HepG2 (cell line): ENCODE measurements around the gene KRTAP10-8. TPM values are rescaled to one million over a fixed set of nuclear protein-coding genes. Genes with fewer than 3 reads are reported as not detected.
"Not testable (repeated sequence)": the region's sequence is repeated elsewhere in the genome, so short reads cannot be mapped to it uniquely, and the experiment has no call there.

Experiments
- ATAC-seq: fragments of 200-7000 bp; cut with Tn5 transposase; 3 replicates; pipeline ENCODE4 v1.9.1; 2020; ENCODE audit warnings: mild to moderate bottlenecking, moderate library complexity
- BruUV-seq: library from RNA; stranded (reverse); fragments of 400-500 nt; replicated peaks from 2 replicates; lab custom pipeline; 2021; lab: Mats Ljungman, UMichigan
- CTCF ChIA-PET: fragments of 300-600 bp; formaldehyde crosslinking; extraction: SDS; loops from one replicate; lab custom pipeline; 2021; ENCODE audit warnings: low total read pairs, inconsistent platforms, low intra/inter-chr PET ratio; lab: Yijun Ruan, JAX
- POLR2A ChIA-PET: fragments of 350-600 bp; sonication (Branson Sonifier 250); formaldehyde crosslinking; loops from one replicate; lab custom pipeline; 2020; ENCODE audit warnings: antibody characterized with exemption, inconsistent platforms; lab: Yijun Ruan, JAX
- DNase-seq: peaks from one replicate; pipeline ENCODE4 v3.0.0-alpha.2; 2015; ENCODE audit warnings: low spot score
- FAIRE-seq: peaks from 3 replicates; lab custom pipeline; 2011; peaks lifted over from hg19 to GRCh38; lab: Jason Lieb, UNC
- H2AFZ ChIP-seq: one replicate; pipeline ENCODE4 v1.6.1; 2011; ENCODE audit warnings: low read length, inconsistent platforms
- H3K27ac ChIP-seq: fragments of 300-600 bp; 3 replicates; pipeline ENCODE4 v1.8.0; 2011; ENCODE audit warnings: mixed run types, mild to moderate bottlenecking, mixed read lengths, low read length, inconsistent platforms; ENCODE audit not compliant: insufficient read depth; ENCODE audit errors: extremely low read length
- H3K27me3 ChIP-seq, 2 experiments: fragments of 200-600 bp in 1 of 2; 2 replicates in 1 of 2; 3 replicates in 1 of 2; pipeline versions ENCODE4 v1.6.0 to v1.8.0; 2011; ENCODE audit warnings: low read length in 2 of 2, mild to moderate bottlenecking in 2 of 2, moderate library complexity in 2 of 2, inconsistent platforms in 1 of 2; ENCODE audit not compliant: insufficient read depth in 2 of 2, control insufficient read depth in 1 of 2
- H3K36me3 ChIP-seq, 2 experiments: fragments of 200-600 bp in 1 of 2; replicated peaks in 1 of 2; 2 replicates in 1 of 2; 3 replicates in 1 of 2; pipeline versions ENCODE4 v1.5.1 to v1.8.0; 2011; ENCODE audit warnings: low read length in 2 of 2, inconsistent platforms in 1 of 2; ENCODE audit not compliant: insufficient read depth in 2 of 2, control insufficient read depth in 1 of 2
- H3K4me1 ChIP-seq: 2 replicates; pipeline ENCODE4 v1.5.1; 2012; ENCODE audit warnings: low read length, inconsistent platforms; ENCODE audit not compliant: insufficient read depth
- H3K4me2 ChIP-seq: 2 replicates; pipeline ENCODE4 v1.6.0; 2011; ENCODE audit warnings: low read depth, low read length, inconsistent platforms
- H3K4me3 ChIP-seq, 3 experiments: fragments of 200-600 bp in 1 of 3; sonication (generic), shearing (Covaris generic) in 1 of 3; replicated peaks in 1 of 3; 2 replicates each; pipeline ENCODE4 v1.5.1; 2011 to 2016; ENCODE audit warnings: low read length in 3 of 3, inconsistent platforms in 2 of 3, low read depth in 2 of 3, mild to moderate bottlenecking in 2 of 3, control low read depth in 1 of 3, mixed read lengths in 1 of 3; ENCODE audit not compliant: insufficient read depth in 1 of 3
- H3K79me2 ChIP-seq: one replicate; pipeline ENCODE4 v1.6.1; 2011; ENCODE audit warnings: low read length, inconsistent platforms; ENCODE audit not compliant: insufficient read depth
- H3K9ac ChIP-seq: 2 replicates; pipeline ENCODE4 v1.6.0; 2011; ENCODE audit warnings: mild to moderate bottlenecking, low read depth, low read length, inconsistent platforms; ENCODE audit not compliant: insufficient read depth
- H3K9me3 ChIP-seq: 2 replicates; pipeline ENCODE4 v1.5.1; 2012; ENCODE audit warnings: mild to moderate bottlenecking, low read length
- H4K20me1 ChIP-seq: 2 replicates; pipeline ENCODE4 v1.6.0; 2011; ENCODE audit warnings: inconsistent platforms, mild to moderate bottlenecking, low read length, moderate library complexity; ENCODE audit not compliant: insufficient read depth
- AHR ChIP-seq: IDR thresholded peaks from 2 replicates; pipeline ENCODE4 v1.6.1; 2018; ENCODE audit warnings: missing genetic modification reagents, missing compliant biosample characterization
- SNAPC2 ChIP-seq: sonication (generic); formaldehyde crosslinking; IDR thresholded peaks from 2 replicates; pipeline ENCODE4 v1.8.1; 2022; ENCODE audit warnings: mild to moderate bottlenecking, missing genetic modification reagents
- XBP1 ChIP-seq: sonication (generic); formaldehyde crosslinking; IDR thresholded peaks from 2 replicates; pipeline ENCODE4 v1.5.0; 2020; ENCODE audit warnings: missing genetic modification reagents
- ZNF33B ChIP-seq: sonication (generic); formaldehyde crosslinking; IDR thresholded peaks from 2 replicates; pipeline ENCODE4 v1.5.1; 2020; ENCODE audit warnings: mild to moderate bottlenecking, missing genetic modification reagents
- ZNF549 ChIP-seq: sonication (generic); formaldehyde crosslinking; IDR thresholded peaks from 2 replicates; pipeline ENCODE4 v1.5.0; 2020; ENCODE audit warnings: missing genetic modification reagents
- WGBS: methylation state at CpG from one replicate; pipeline ENCODE4 v1.1.6; 2017; ENCODE audit warnings: low lambda C conversion rate; 5-methylcytosine and 5-hydroxymethylcytosine counted together
- in situ Hi-C: cut with HindIII; loops from 2 replicates; pipeline ENCODE4 v1.10.0; 2017; ENCODE audit warnings: low pct_unique_long_range_greater_than_20kb; ENCODE audit not compliant: extremely low pct_ligation_motif_present
- intact Hi-C: fragments of 100-400 bp; cut with micrococcal nuclease; formaldehyde crosslinking; loops from one replicate; pipeline ENCODE4 v1.10.0; 2022; ENCODE audit not compliant: unreplicated experiment
- polyA plus RNA-seq, 8 experiments: library from polyadenylated mRNA; depleted of rRNA in 3 of 8; stranded (reverse) in 7 of 8; unstranded in 1 of 8; fragments of >200 nt; fragmentation: Illumina TruSeq in 4 of 8; extraction: Trizol in 4 of 8; gene quantifications; 2 replicates each; pipeline versions ENCODE4 v1.2.1 to v1.2.3, GENCODE V29; 2011 to 2016; ENCODE audit warnings: low read depth in 4 of 8, missing spikeins in 1 of 8, mixed read lengths in 1 of 8; ENCODE audit not compliant: insufficient read depth in 1 of 8
- total RNA-seq, 5 experiments: library from RNA; depleted of rRNA; stranded (reverse); fragments of >200 nt; fragmentation: Illumina TruSeq; extraction: Trizol; gene quantifications; 2 replicates each; pipeline ENCODE4 v1.2.3, GENCODE V29; 2016; ENCODE audit warnings: low read depth in 1 of 5
- TF ChIP-seq, protein P1 (sequence below): sonication (generic); formaldehyde crosslinking; IDR thresholded peaks from 2 replicates; pipeline ENCODE4 v1.5.0; 2020; ENCODE audit warnings: mild to moderate bottlenecking, missing genetic modification reagents
- TF ChIP-seq, protein P2 (sequence below): IDR thresholded peaks from 2 replicates; pipeline ENCODE4 v1.6.1; 2016; ENCODE audit warnings: low read depth, borderline replicate concordance

Gene KRTAP10-8
- total and polyA plus RNA-seq, 2 of the 13 experiments (the other 11 are each of a cell fraction or from before 2014, with no cell fraction given): not detected

DNA sequence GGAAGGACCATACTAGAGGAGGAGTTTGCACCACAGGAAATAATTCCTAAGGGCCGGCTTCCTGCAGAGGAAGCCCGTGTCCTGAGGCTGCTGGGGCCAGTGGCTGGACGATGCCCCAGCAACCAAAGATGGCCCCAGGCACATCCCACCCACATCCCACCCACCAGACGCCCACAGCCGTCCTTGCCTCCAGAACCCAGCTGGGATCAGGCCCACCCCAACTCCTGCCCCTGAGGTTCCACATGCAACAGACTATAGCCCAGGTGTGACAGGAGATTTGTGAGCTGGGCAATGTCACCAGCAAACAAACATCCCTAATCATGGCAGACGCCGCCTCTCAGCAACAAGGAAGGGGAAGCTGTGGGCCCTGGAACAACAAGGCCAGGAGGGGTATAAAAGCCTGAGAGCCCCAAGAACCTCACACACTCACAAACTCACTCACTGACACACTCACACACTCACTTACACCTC, 14.8 kb downstream of the KRTAP10-8 start, which contains the start of gene KRTAP10-9:
Gene KRTAP10-9, plus strand, starts transcription at position 421 of the 471 bp plus-strand sequence. CDS start 79 bp downstream, outside the sequence.
- intact Hi-C loops (no loop called here), in situ Hi-C loops (no loop called here)
- Histone ChIP-seq H3K79me2 (no peaks in the 10 kb centered on the region), H3K27me3 (0 out of 5 replicates have a peak, but pooled peaks cover 0 to 6% of the 10 kb centered on the region in 2 experiments), H2AFZ (no peak within 1 kb of the TSS), H3K27ac (no peak within 1 kb of the TSS), H3K9me3 (peaks cover 24% of the 10 kb centered on the region), H3K4me1 (no peaks in the 10 kb centered on the region), H3K36me3 (no peaks in the 10 kb centered on the region), H3K4me3 (no peak within 1 kb of the TSS), H3K4me2 (no peak within 1 kb of the TSS), H3K9ac (no peak within 1 kb of the TSS), H4K20me1 (no peaks in the 10 kb centered on the region)
- WGBS: 50% methylated on average over 2 of the region's 7 CpGs
- FAIRE-seq: no peak
- no peak for DNase-seq
- no peak for TF ChIP-seq XBP1 (CRISPR knock-in tag)
- TF ChIP-seq ZNF549 (CRISPR knock-in tag): no peak
- TF ChIP-seq AHR (CRISPR knock-in tag): no peak
- TF ChIP-seq, protein P1, sequence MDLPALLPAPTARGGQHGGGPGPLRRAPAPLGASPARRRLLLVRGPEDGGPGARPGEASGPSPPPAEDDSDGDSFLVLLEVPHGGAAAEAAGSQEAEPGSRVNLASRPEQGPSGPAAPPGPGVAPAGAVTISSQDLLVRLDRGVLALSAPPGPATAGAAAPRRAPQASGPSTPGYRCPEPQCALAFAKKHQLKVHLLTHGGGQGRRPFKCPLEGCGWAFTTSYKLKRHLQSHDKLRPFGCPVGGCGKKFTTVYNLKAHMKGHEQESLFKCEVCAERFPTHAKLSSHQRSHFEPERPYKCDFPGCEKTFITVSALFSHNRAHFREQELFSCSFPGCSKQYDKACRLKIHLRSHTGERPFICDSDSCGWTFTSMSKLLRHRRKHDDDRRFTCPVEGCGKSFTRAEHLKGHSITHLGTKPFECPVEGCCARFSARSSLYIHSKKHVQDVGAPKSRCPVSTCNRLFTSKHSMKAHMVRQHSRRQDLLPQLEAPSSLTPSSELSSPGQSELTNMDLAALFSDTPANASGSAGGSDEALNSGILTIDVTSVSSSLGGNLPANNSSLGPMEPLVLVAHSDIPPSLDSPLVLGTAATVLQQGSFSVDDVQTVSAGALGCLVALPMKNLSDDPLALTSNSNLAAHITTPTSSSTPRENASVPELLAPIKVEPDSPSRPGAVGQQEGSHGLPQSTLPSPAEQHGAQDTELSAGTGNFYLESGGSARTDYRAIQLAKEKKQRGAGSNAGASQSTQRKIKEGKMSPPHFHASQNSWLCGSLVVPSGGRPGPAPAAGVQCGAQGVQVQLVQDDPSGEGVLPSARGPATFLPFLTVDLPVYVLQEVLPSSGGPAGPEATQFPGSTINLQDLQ (CRISPR knock-in tag): no peak
- TF ChIP-seq SNAPC2: no peak
- TF ChIP-seq, protein P2, sequence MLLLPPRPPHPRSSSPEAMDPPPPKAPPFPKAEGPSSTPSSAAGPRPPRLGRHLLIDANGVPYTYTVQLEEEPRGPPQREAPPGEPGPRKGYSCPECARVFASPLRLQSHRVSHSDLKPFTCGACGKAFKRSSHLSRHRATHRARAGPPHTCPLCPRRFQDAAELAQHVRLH: no peak
- TF ChIP-seq ZNF33B (CRISPR knock-in tag): no peak
- ATAC-seq: no peak
- POLR2A ChIA-PET: no interaction called here
- BruUV-seq: no TSS peak
- CTCF ChIA-PET: no interaction called here

DNA sequence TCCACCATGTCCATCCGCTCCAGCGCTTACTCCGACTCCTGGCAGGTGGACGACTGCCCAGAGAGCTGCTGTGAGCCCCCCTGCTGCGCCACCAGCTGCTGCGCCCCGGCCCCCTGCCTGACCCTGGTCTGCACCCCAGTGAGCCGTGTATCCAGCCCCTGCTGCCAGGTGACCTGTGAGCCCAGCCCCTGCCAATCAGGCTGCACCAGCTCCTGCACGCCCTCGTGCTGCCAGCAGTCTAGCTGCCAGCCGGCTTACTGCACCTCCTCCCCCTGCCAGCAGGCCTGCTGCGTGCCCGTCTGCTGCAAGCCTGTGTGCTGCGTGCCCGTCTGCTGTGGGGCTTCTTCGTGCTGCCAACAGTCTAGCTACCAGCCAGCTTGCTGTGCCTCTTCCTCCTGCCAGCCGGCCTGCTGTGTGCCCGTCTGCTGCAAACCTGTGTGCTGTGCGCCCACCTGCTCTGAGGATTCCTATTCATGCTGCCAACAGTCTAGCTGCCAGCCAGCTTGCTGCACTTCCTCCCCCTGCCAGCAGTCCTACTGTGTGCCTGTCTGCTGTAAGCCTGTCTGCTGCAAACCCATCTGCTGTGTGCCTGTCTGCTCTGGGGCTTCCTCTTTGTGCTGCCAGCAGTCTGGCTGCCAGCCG, 15.4 kb downstream of the KRTAP10-8 start:
- BruUV-seq, ATAC-seq, H3K4me3 ChIP-seq, CTCF ChIA-PET, H3K27me3 ChIP-seq, H2AFZ ChIP-seq, DNase-seq, H3K4me1 ChIP-seq, H3K4me2 ChIP-seq, H3K79me2 ChIP-seq, H3K9ac ChIP-seq, H4K20me1 ChIP-seq, H3K27ac ChIP-seq, POLR2A ChIA-PET, H3K36me3 ChIP-seq, intact Hi-C loops, FAIRE-seq, in situ Hi-C loops: not testable (repeated sequence)
- WGBS: 73% methylated on average over 5 of the region's 20 CpGs
- H3K9me3 ChIP-seq: peaks cover 29% of the 10 kb centered on the region

DNA sequence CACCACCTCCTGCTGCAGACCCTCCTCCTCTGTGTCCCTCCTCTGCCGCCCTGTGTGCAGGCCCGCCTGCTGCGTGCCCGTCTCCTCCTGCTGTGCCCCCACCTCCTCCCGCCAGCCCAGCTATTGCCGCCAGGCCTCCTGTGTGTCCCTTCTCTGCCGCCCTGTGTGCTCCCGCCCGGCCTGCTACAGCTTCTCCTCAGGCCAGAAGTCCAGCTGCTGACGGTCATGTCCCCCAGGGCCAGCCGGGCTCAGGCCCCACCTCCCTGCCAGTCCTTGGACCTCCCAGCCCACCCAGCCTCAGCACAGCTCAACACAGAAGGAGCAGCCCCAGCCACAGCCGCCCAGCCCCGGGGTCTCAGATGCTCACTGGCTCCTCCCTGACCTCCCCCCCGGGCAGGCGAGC, 16.0 kb downstream of the KRTAP10-8 start:
- 56% methylated on average over 11 of the region's 15 CpGs for WGBS
- ATAC-seq, H3K4me3 ChIP-seq, POLR2A ChIA-PET, in situ Hi-C loops, H3K27me3 ChIP-seq, H3K4me2 ChIP-seq, H3K79me2 ChIP-seq, BruUV-seq, H3K36me3 ChIP-seq, H3K27ac ChIP-seq, intact Hi-C loops, CTCF ChIA-PET, DNase-seq, H4K20me1 ChIP-seq, H3K4me1 ChIP-seq, H3K9ac ChIP-seq, FAIRE-seq, H2AFZ ChIP-seq: not testable (repeated sequence)
- peaks cover 32% of the 10 kb centered on the region for H3K9me3 ChIP-seq
